Stimulated activated CD8-positive, alpha-beta memory T cell treated with anti-CD3 and anti-CD28 coated beads, Interleukin-12 subunit alpha, Interleukin-12 subunit beta, amount 100 ng/mL, for 24 hours (primary cell): ENCODE data around the gene ZAP70.
"Not testable (repeated sequence)": the region's sequence is repeated elsewhere in the genome, so short reads cannot be mapped to it uniquely, and the experiment has no call there.

Experiments
- DNase-seq: peaks from one replicate; pipeline ENCODE4 v3.0.0-alpha.2; 2020; ENCODE audit errors: extremely low read depth

The ZAP70 gene

GRCh38 chr2:97698530-97698929 is 14.8 kb upstream of the ZAP70 start:
- no peak for DNase-seq

- no peak for DNase-seq
Observed at GRCh38 chr2:97699765-97700444, 13.5 kb upstream of the ZAP70 start.

- no peak for DNase-seq
Observed at GRCh38 chr2:97701186-97701585, 12.2 kb upstream of the ZAP70 start.

- no peak for DNase-seq
Observed at GRCh38 chr2:97701851-97702465, 11.4 kb upstream of the ZAP70 start.

- no peak for DNase-seq
Observed at GRCh38 chr2:97702731-97703470, 10.5 kb upstream of the ZAP70 start.

- no peak for DNase-seq
Observed at GRCh38 chr2:97703741-97704140, 9.6 kb upstream of the ZAP70 start.

GRCh38 chr2:97704989-97705388 is 8.4 kb upstream of the ZAP70 start:
- DNase-seq = no peak

- DNase-seq = no peak
Observed at GRCh38 chr2:97706112-97706511, 7.3 kb upstream of the ZAP70 start.

GRCh38 chr2:97706708-97707345 is 6.5 kb upstream of the ZAP70 start:
- no peak for DNase-seq

GRCh38 chr2:97707362-97708047 is 5.9 kb upstream of the ZAP70 start:
- no peak for DNase-seq

- no peak for DNase-seq
Observed at GRCh38 chr2:97708048-97708380, 5.4 kb upstream of the ZAP70 start.

GRCh38 chr2:97708608-97709007 is 4.8 kb upstream of the ZAP70 start:
- no peak for DNase-seq

- no peak for DNase-seq
Observed at GRCh38 chr2:97711394-97711711, 2.0 kb upstream of the ZAP70 start.

GRCh38 chr2:97712175-97712574 is 1.2 kb upstream of the ZAP70 start:
- DNase-seq = not testable (repeated sequence)

- DNase-seq = no peak
Observed at GRCh38 chr2:97712693-97713295, 582 bp upstream of the ZAP70 start.

- no peak for DNase-seq
Observed at GRCh38 chr2:97714084-97714949, 941 bp downstream of the ZAP70 start.

- no peak for DNase-seq
Observed at GRCh38 chr2:97714950-97715652, 1.7 kb downstream of the ZAP70 start.

GRCh38 chr2:97715951-97716694 is 2.7 kb downstream of the ZAP70 start:
- no peak for DNase-seq
